Measurements from ENCODE around the gene CALN1.
"Not testable (repeated sequence)": the region's sequence is repeated elsewhere in the genome, so short reads cannot be mapped to it uniquely, and the experiment has no call there.

CALN1 gene

GRCh38 chr7:71846160-71846559 is 566.0 kb downstream of the CALN1 start:
- no peak for DNase-seq

- no peak for DNase-seq
These were observed 568.5 kb downstream of the CALN1 start for GRCh38 chr7:71843676-71844075.

- no peak for DNase-seq
These were observed 569.4 kb downstream of the CALN1 start for GRCh38 chr7:71842786-71843185.

GRCh38 chr7:71842381-71842780 is 569.8 kb downstream of the CALN1 start:
- DNase-seq, result no peak

GRCh38 chr7:71835056-71835455 is 577.1 kb downstream of the CALN1 start:
- no peak for DNase-seq

- DNase-seq, result no peak
These were observed 582.6 kb downstream of the CALN1 start for GRCh38 chr7:71829515-71829914.

GRCh38 chr7:71828361-71828760 is 583.8 kb downstream of the CALN1 start:
- DNase-seq, result no peak

GRCh38 chr7:71826141-71826540 is 586.0 kb downstream of the CALN1 start:
- DNase-seq, result no peak

- DNase-seq, result no peak
These were observed 588.0 kb downstream of the CALN1 start for GRCh38 chr7:71824006-71824760.

- DNase-seq, result not testable (repeated sequence)
These were observed 589.7 kb downstream of the CALN1 start for GRCh38 chr7:71822406-71822805.

- no peak for DNase-seq
These were observed 594.2 kb downstream of the CALN1 start for GRCh38 chr7:71817916-71818315.

- no peak for DNase-seq
These were observed 604.0 kb downstream of the CALN1 start for GRCh38 chr7:71808115-71808514.

- no peak for DNase-seq
These were observed 607.9 kb downstream of the CALN1 start for GRCh38 chr7:71804256-71804655.

GRCh38 chr7:71801976-71802375 is 610.2 kb downstream of the CALN1 start:
- no peak for DNase-seq

- no peak for DNase-seq
These were observed 611.8 kb downstream of the CALN1 start for GRCh38 chr7:71800321-71800720.

GRCh38 chr7:71795410-71795809 is 616.7 kb downstream of the CALN1 start:
- no peak for DNase-seq

GRCh38 chr7:71793251-71793650 is 618.9 kb downstream of the CALN1 start:
- no peak for DNase-seq

- no peak for DNase-seq
These were observed 624.6 kb downstream of the CALN1 start for GRCh38 chr7:71787513-71787912.

- DNase-seq, result no peak
These were observed 626.9 kb downstream of the CALN1 start for GRCh38 chr7:71785216-71785615.

GRCh38 chr7:71784781-71785180 is 627.4 kb downstream of the CALN1 start:
- DNase-seq, result no peak

GRCh38 chr7:71784180-71784579 is 628.0 kb downstream of the CALN1 start:
- no peak for DNase-seq

GRCh38 chr7:71783779-71784178 is 628.4 kb downstream of the CALN1 start:
- DNase-seq, result no peak

GRCh38 chr7:71782051-71782450 is 630.1 kb downstream of the CALN1 start:
- DNase-seq, result no peak

- no peak for DNase-seq
These were observed 631.9 kb downstream of the CALN1 start for GRCh38 chr7:71780282-71780681.

GRCh38 chr7:71777278-71777677 is 634.9 kb downstream of the CALN1 start:
- DNase-seq, result no peak

Measured in activated CD8-positive, alpha-beta memory T cell treated with anti-CD3 and anti-CD28 coated beads, Interleukin-2, amount 50 U/mL, for 48 hours (primary cell).